Heart left ventricle (tissue), 16 donors: ENCODE results near the gene EPO. TPM values are rescaled to one million over a fixed set of nuclear protein-coding genes. Genes with fewer than 3 reads are reported as not detected.
"Not testable (repeated sequence)": the region's sequence is repeated elsewhere in the genome, so short reads cannot be mapped to it uniquely, and the experiment has no call there.

Experiments
- ATAC-seq, 4 donors: fragments of 200-7000 bp; cut with Tn5 transposase; one replicate each; pipeline ENCODE4 v1.9.1; 2020 to 2022; ENCODE audit warnings: moderate library complexity in 4 of 4, mild to moderate bottlenecking in 3 of 4, moderate number of reproducible peaks in 1 of 4
- DNase-seq, 5 donors: peaks; one replicate each; pipeline ENCODE4 v3.0.0-alpha.2; 2020
- H3K27ac ChIP-seq, 12 donors: fragments of 200-600 bp; sonication (generic) in 4 of 12; one replicate each; pipeline versions ENCODE4 v1.5.0 to v1.8.0; 2016 to 2022; ENCODE audit warnings: mild to moderate bottlenecking in 2 of 12
- H3K27me3 ChIP-seq, 9 donors: fragments of 200-600 bp; sonication (generic) in 2 of 9; one replicate each; pipeline versions ENCODE4 v1.5.1 to v1.8.0; 2016 to 2022; ENCODE audit warnings: mild to moderate bottlenecking in 3 of 9
- H3K36me3 ChIP-seq, 9 donors: fragments of 200-600 bp; sonication (generic) in 2 of 9; one replicate each; pipeline versions ENCODE4 v1.5.0 to v1.8.0; 2018 to 2022; ENCODE audit warnings: mild to moderate bottlenecking in 2 of 9
- H3K4me1 ChIP-seq, 12 donors: fragments of 200-600 bp; sonication (generic) in 4 of 12; one replicate each; pipeline versions ENCODE4 v1.5.0 to v1.8.0; 2016 to 2022; ENCODE audit warnings: mild to moderate bottlenecking in 3 of 12
- H3K4me3 ChIP-seq, 12 donors: fragments of 200-600 bp; sonication (generic) in 4 of 12; one replicate each; pipeline versions ENCODE4 v1.5.0 to v1.8.0; 2017 to 2022; ENCODE audit warnings: mild to moderate bottlenecking in 9 of 12, moderate library complexity in 4 of 12
- H3K9me3 ChIP-seq, 12 donors: fragments of 200-600 bp; sonication (generic) in 4 of 12; one replicate each; pipeline versions ENCODE4 v1.5.0 to v1.8.0; 2016 to 2022; ENCODE audit warnings: mild to moderate bottlenecking in 1 of 12
- CTCF ChIP-seq, 12 donors: fragments of 200-600 bp; sonication (generic) in 4 of 12; IDR thresholded peaks; one replicate each; pipeline versions ENCODE4 v1.5.0 to v1.8.0; 2018 to 2022; ENCODE audit warnings: antibody characterized with exemption in 12 of 12, mild to moderate bottlenecking in 5 of 12
- POLR2A ChIP-seq, 2 donors: fragments of 450-650 bp; IDR thresholded peaks; one replicate each; pipeline ENCODE4 v1.6.1; 2017; ENCODE audit warnings: antibody characterized with exemption in 2 of 2, mild to moderate bottlenecking in 2 of 2, moderate library complexity in 2 of 2
- WGBS, 4 donors: extraction: QIAGEN DNeasy Blood & Tissue Kit in 2 of 4; methylation state at CpG; one replicate each; pipeline versions ENCODE4 v1.1.5 to v1.1.7; 2013 to 2018; 5-methylcytosine and 5-hydroxymethylcytosine counted together
- intact Hi-C, 10 donors: fragments of 100-400 bp; cut with DNase I; formaldehyde crosslinking; loops; one replicate each; pipeline versions ENCODE4 v1.11.1 to v1.14.2; 2022
- polyA plus RNA-seq, 2 donors: library from polyadenylated mRNA; stranded (reverse); fragments of 200-250 nt; gene quantifications; one replicate each; pipeline ENCODE4 v1.2.3, GENCODE V29; 2013
- total RNA-seq, 9 donors: library from RNA; depleted of rRNA in 2 of 9; stranded (reverse); fragments of >200 nt in 2 of 9; fragmentation: NEBNext Ultra II Directional in 3 of 9; extraction: Animal tissue kit (Norgen Biotek cat#: 25700) in 3 of 9; gene quantifications; one replicate each; pipeline versions ENCODE4 v1.1.0 to v1.2.4, GENCODE V29; 2016 to 2023
- donor health status: ischemic (EF 13 %, LVEDD 7.1; RV severe dilation, severe dysfunction).
- donor health status: healthy with polysubstance abuse.
- donor health status: DM: no; HTN: yes; CAD: no.
- donor health status: DM: no; HTN: no; CAD: no.
- donor health status: ischemic (EF 25% LVEDD 6.9; RV normal size, moderate dysfunction).
- donor health status: ischemic (EF 25% LVEDD 5.7; RV mildly dilated, moderate dysfunction).
- donor health status: healthy.
- donor health status: DM: yes; HTN: yes; CAD: no.
- donor health status: ischemic (EF 35%, LVEDD 5.7; RV mildly dilated, moderate dysfunction).
- donor health status: nonischemic (EF 11% LVEDD 7.7; RV severe dilation, severe dysfunction).
- donor health status: DM: yes; HTN: yes; CAD: no.
- donor health status: PGD.
- donor health status: ischemic (EF 29% LVEDD 5.4; RV normal size, mild dysfunction).
- donor health status: nonischemic (EF 23%, LVEDD 6.1; RV moderate dilation, normal function).

EPO gene
- total and polyA plus RNA-seq, 11 donors: not detected

- H3K27me3 ChIP-seq: peaks cover 0 to 7% (median 4%) of the 10 kb centered on the region in 9 donors
- TF ChIP-seq CTCF (IDR thresholded peaks at IDR 0.05) (no peak), POLR2A (IDR thresholded peaks at IDR 0.05) (no peak)
- H3K4me3 ChIP-seq: no peak overlapping the region
- 67 to 82% (median 77%) methylated on average over 8 of the region's 8 CpGs for WGBS, 4 donors
- ATAC-seq (no peak), DNase-seq (peak in 1 of 5 donors; percentile 42)
- no peaks in the 10 kb centered on the region for H3K9me3 ChIP-seq
- H3K4me1 ChIP-seq: no peaks in the 10 kb centered on the region
- intact Hi-C loops: loop anchor here in 1 of 10 donors (5.0 kb wide), 1 partner anchor 133 kb away; no protein-coding TSS in a partner anchor
- H3K27ac ChIP-seq: no peak overlapping the region
- no peaks in the 10 kb centered on the region for H3K36me3 ChIP-seq
Measured at GRCh38 chr7:100714725-100715124, 5.5 kb upstream of the EPO start.

- Histone ChIP-seq H3K4me1 (peaks cover 0 to 11% (median 0%) of the 10 kb centered on the region in 12 donors), H3K27me3 (peaks cover 11 to 31% (median 25%) of the 10 kb centered on the region in 9 donors)
- H3K36me3 ChIP-seq, DNase-seq, H3K4me3 ChIP-seq, H3K9me3 ChIP-seq, H3K27ac ChIP-seq, ATAC-seq: not testable (repeated sequence)
- intact Hi-C loops: loop anchor here in 1 of 10 donors (5.0 kb wide), 1 partner anchor 130 kb away; no protein-coding TSS in a partner anchor
- WGBS, 4 donors: 86 to 94% (median 90%) methylated on average over 2 of the region's 2 CpGs
Measured at GRCh38 chr7:100717073-100717472, 3.2 kb upstream of the EPO start.

- intact Hi-C loops: loop anchor here in 2 of 10 donors (5.0 to 10.0 kb wide), 3 partner anchors 128 to 255 kb away; partner anchors contain the start of gene SPACDR (in 1 of the 2)
- Histone ChIP-seq H3K9me3 (no peaks in the 10 kb centered on the region), H3K36me3 (no peaks in the 10 kb centered on the region), H3K27me3 (peaks cover 11 to 50% (median 34%) of the 10 kb centered on the region in 9 donors), H3K4me3 (no peak overlapping the region), H3K4me1 (peaks cover 0 to 11% (median 0%) of the 10 kb centered on the region in 12 donors), H3K27ac (no peak overlapping the region)
- ATAC-seq (no peak), DNase-seq (peak in 1 of 5 donors; percentile 4)
- 53 to 60% (median 58%) methylated on average over 7 to 8 of the region's 8 CpGs for WGBS, 4 donors
- no peak for TF ChIP-seq CTCF (IDR thresholded peaks at IDR 0.05)
- TF ChIP-seq POLR2A (IDR thresholded peaks at IDR 0.05): no peak
Measured at GRCh38 chr7:100719523-100720278, 567 bp upstream of the EPO start.

GRCh38 chr7:100720671-100721504, 620 bp downstream of the EPO start:
- Histone ChIP-seq H3K4me1 (peaks cover 0 to 11% (median 0%) of the 10 kb centered on the region in 12 donors), H3K4me3 (peak overlapping the region in 2 of 12 donors; percentile 5 to 28), H3K27me3 (peaks cover 11 to 56% (median 36%) of the 10 kb centered on the region in 9 donors), H3K9me3 (no peaks in the 10 kb centered on the region), H3K27ac (no peak overlapping the region), H3K36me3 (no peaks in the 10 kb centered on the region)
- intact Hi-C loops: loop anchor here in 2 of 10 donors (10.0 kb wide), 2 partner anchors 156 to 256 kb away; partner anchors contain the start of gene SPACDR (in 1 of the 2)
- ATAC-seq (no peak), DNase-seq (peak in 1 of 5 donors; percentile 53)
- 3 to 7% (median 4%) methylated on average over 21 to 56 of the region's 56 CpGs for WGBS, 4 donors
- no peak for TF ChIP-seq POLR2A (IDR thresholded peaks at IDR 0.05)
- TF ChIP-seq CTCF (IDR thresholded peaks at IDR 0.05): no peak
